ENCODE results near the gene IGSF11. TPM values are rescaled to one million over a fixed set of nuclear protein-coding genes. Genes with fewer than 3 reads are reported as not detected.
"Not testable (repeated sequence)": the region's sequence is repeated elsewhere in the genome, so short reads cannot be mapped to it uniquely, and the experiment has no call there.

The IGSF11 gene
- total and polyA plus RNA-seq, 12 donors, result 0.29 to 6.1 (median 1.2) TPM

GRCh38 chr3:118859950-118860349 is 174.7 kb downstream of the IGSF11 start:
- 83 to 90% methylated on average over 1 of the region's 1 CpG for WGBS, 2 donors

GRCh38 chr3:118851466-118852193 is 183.0 kb downstream of the IGSF11 start:
- peaks cover 0 to 12% (median 0%) of the 10 kb centered on the region in 11 donors for H3K9me3 ChIP-seq
- WGBS, 2 donors, result 89 to 92% methylated on average over 12 of the region's 12 CpGs
- H3K4me3 ChIP-seq; H3K36me3 ChIP-seq; H3K27ac ChIP-seq; H3K4me1 ChIP-seq; H3K27me3 ChIP-seq; DNase-seq; ATAC-seq; intact Hi-C loops (cut with DNase I): not testable (repeated sequence)

More at GRCh38 chr3:118859950-118860349, 174.7 kb downstream of the IGSF11 start:
- no peaks in the 10 kb centered on the region for H3K27me3 ChIP-seq
- H3K36me3 ChIP-seq, result no peaks in the 10 kb centered on the region
- H3K4me3 ChIP-seq, result no peak overlapping the region
- intact Hi-C loops (cut with DNase I), result no loop called here
- no peak overlapping the region for H3K27ac ChIP-seq
- TF ChIP-seq CTCF (IDR thresholded peaks at IDR 0.05), result no peak
- DNase-seq, result no peak
- H3K9me3 ChIP-seq, result peaks cover 0 to 30% (median 8%) of the 10 kb centered on the region in 11 donors
- H3K4me1 ChIP-seq, result no peaks in the 10 kb centered on the region
- ATAC-seq, result no peak

- ATAC-seq, result no peak
- Histone ChIP-seq H3K4me1 (no peaks in the 10 kb centered on the region), H3K27ac (no peak overlapping the region), H3K4me3 (no peak overlapping the region), H3K9me3 (peaks cover 0 to 12% (median 0%) of the 10 kb centered on the region in 11 donors), H3K36me3 (no peaks in the 10 kb centered on the region), H3K27me3 (peaks cover 0 to 3% (median 0%) of the 10 kb centered on the region in 7 donors)
- no peak for DNase-seq
- WGBS, 2 donors, result 80 to 83% methylated on average over 10 of the region's 10 CpGs
- intact Hi-C loops (cut with DNase I), result no loop called here
- no peak for TF ChIP-seq CTCF (IDR thresholded peaks at IDR 0.05)
These were observed 184.0 kb downstream of the IGSF11 start for GRCh38 chr3:118850687-118851086.

Other genes with a start within 250 kb of the IGSF11 start
- gene TEX55, start 111.3 kb upstream of the IGSF11 start, total RNA-seq, result not detected
- gene TEX55, start 111.3 kb upstream of the IGSF11 start, polyA plus RNA-seq, result not detected
- gene UPK1B, start 138.8 kb upstream of the IGSF11 start, total RNA-seq, result 1 to 10 TPM in 1 of 10 donors, not detected in 9; 1.1 TPM
- not detected for gene UPK1B, start 138.8 kb upstream of the IGSF11 start, polyA plus RNA-seq
- 10 to 100 TPM in 8 of 10 donors, 1 to 10 TPM in 2; 9.0 to 14.6 (median 11.6) TPM for gene B4GALT4, start 206.0 kb upstream of the IGSF11 start, total RNA-seq
- 10 to 100 TPM in 1 of 2 donors, 1 to 10 TPM in 1; 9.5 to 23.2 TPM for gene B4GALT4, start 206.0 kb upstream of the IGSF11 start, polyA plus RNA-seq

Data from heart right ventricle (tissue), 16 donors.